HepG2 (cell line): ENCODE data around the gene ABCB8. TPM values are rescaled to one million over a fixed set of nuclear protein-coding genes. Genes with fewer than 3 reads are reported as not detected.

ENCODE experiments used
- HOXA3 ChIP-seq: sonication (generic); formaldehyde crosslinking; IDR thresholded peaks from 2 replicates; pipeline ENCODE4 v1.5.0; 2020; ENCODE audit warnings: missing genetic modification reagents
- MLXIP ChIP-seq: sonication (generic); formaldehyde crosslinking; IDR thresholded peaks from 2 replicates; pipeline ENCODE4 v1.9.0; 2021; ENCODE audit warnings: missing genetic modification reagents, borderline replicate concordance
- RBM39 ChIP-seq: fragments of 200-400 bp; formaldehyde crosslinking; IDR thresholded peaks from one replicate; pipeline ENCODE4 v1.6.1; 2018; ENCODE audit warnings: antibody characterized with exemption, mild to moderate bottlenecking, low read depth, low read length; ENCODE audit not compliant: poor library complexity, severe bottlenecking
- TRIM24 ChIP-seq: sonication (generic); formaldehyde crosslinking; IDR thresholded peaks from 2 replicates; pipeline ENCODE4 v1.8.0; 2022; ENCODE audit warnings: mild to moderate bottlenecking, missing genetic modification reagents
- ZNF556 ChIP-seq: sonication (generic); formaldehyde crosslinking; IDR thresholded peaks from 2 replicates; pipeline ENCODE4 v1.4.0; 2020; ENCODE audit warnings: mild to moderate bottlenecking, missing genetic modification reagents, borderline replicate concordance
- ZNF646 ChIP-seq: sonication (generic); formaldehyde crosslinking; IDR thresholded peaks from 2 replicates; pipeline ENCODE4 v1.9.0; 2021; ENCODE audit warnings: mild to moderate bottlenecking, missing genetic modification reagents
- polyA plus RNA-seq, 8 experiments: library from polyadenylated mRNA; depleted of rRNA in 3 of 8; stranded (reverse) in 7 of 8; unstranded in 1 of 8; fragments of >200 nt; fragmentation: Illumina TruSeq in 4 of 8; extraction: Trizol in 4 of 8; gene quantifications; 2 replicates each; pipeline versions ENCODE4 v1.2.1 to v1.2.3, GENCODE V29; 2011 to 2016; ENCODE audit warnings: low read depth in 4 of 8, missing spikeins in 1 of 8, mixed read lengths in 1 of 8; ENCODE audit not compliant: insufficient read depth in 1 of 8
- total RNA-seq, 5 experiments: library from RNA; depleted of rRNA; stranded (reverse); fragments of >200 nt; fragmentation: Illumina TruSeq; extraction: Trizol; gene quantifications; 2 replicates each; pipeline ENCODE4 v1.2.3, GENCODE V29; 2016; ENCODE audit warnings: low read depth in 1 of 5

Gene ABCB8
- total and polyA plus RNA-seq, 2 of the 13 experiments (the other 11 are each of a cell fraction or from before 2014, with no cell fraction given) = 6.6 to 16.7 TPM

- TF ChIP-seq ZNF646 (CRISPR knock-in tag) (no peak), HOXA3 (CRISPR knock-in tag) (no peak), TRIM24 (CRISPR knock-in tag) (no peak), ZNF556 (CRISPR knock-in tag) (no peak), RBM39 (no peak), MLXIP (CRISPR knock-in tag) (no peak)
Measured at GRCh38 chr7:151033864-151034249, 5.6 kb downstream of the ABCB8 start (continued).
